GM19238 (cell line): ENCODE results near the gene CDH23.
A peak's percentile ranks its signal among the peaks of the same experiment; 100 is the strongest.

Experiments used
- DNase-seq: peaks from one replicate; pipeline ENCODE4 v3.0.0; 2011; ENCODE audit warnings: low spot score; ENCODE audit not compliant: insufficient read length

Gene CDH23

GRCh38 chr10:71532878-71533277, 136.2 kb downstream of the CDH23 start:
- no peak for DNase-seq

GRCh38 chr10:71533936-71534335, 137.2 kb downstream of the CDH23 start:
- no peak for DNase-seq

- DNase-seq: no peak
Observed at GRCh38 chr10:71534568-71535194, 138.0 kb downstream of the CDH23 start.

GRCh38 chr10:71536332-71536731, 139.6 kb downstream of the CDH23 start:
- no peak for DNase-seq

- no peak for DNase-seq
Observed at GRCh38 chr10:71537125-71537524, 140.4 kb downstream of the CDH23 start.

- DNase-seq: no peak
Observed at GRCh38 chr10:71537681-71538080, 141.0 kb downstream of the CDH23 start.

- no peak for DNase-seq
Observed at GRCh38 chr10:71538608-71539260, 142.0 kb downstream of the CDH23 start.

- DNase-seq: no peak
Observed at GRCh38 chr10:71539442-71540118, 142.9 kb downstream of the CDH23 start.

- no peak for DNase-seq
Observed at GRCh38 chr10:71542478-71542877, 145.8 kb downstream of the CDH23 start.

GRCh38 chr10:71543608-71544170, 147.0 kb downstream of the CDH23 start:
- no peak for DNase-seq

- no peak for DNase-seq
Observed at GRCh38 chr10:71545001-71545400, 148.3 kb downstream of the CDH23 start.

- DNase-seq: no peak
Observed at GRCh38 chr10:71546220-71546619, 149.5 kb downstream of the CDH23 start.

- no peak for DNase-seq
Observed at GRCh38 chr10:71547312-71547711, 150.6 kb downstream of the CDH23 start.

- peak; percentile 35 for DNase-seq
Observed at GRCh38 chr10:71547876-71548846, 151.4 kb downstream of the CDH23 start.

- DNase-seq: no peak
Observed at GRCh38 chr10:71549766-71550533, 153.2 kb downstream of the CDH23 start.

- no peak for DNase-seq
Observed at GRCh38 chr10:71550628-71551027, 153.9 kb downstream of the CDH23 start.

- DNase-seq: no peak
Observed at GRCh38 chr10:71551970-71552369, 155.2 kb downstream of the CDH23 start.

GRCh38 chr10:71553432-71553831, 156.7 kb downstream of the CDH23 start:
- DNase-seq: no peak

GRCh38 chr10:71554671-71555070, 158.0 kb downstream of the CDH23 start:
- no peak for DNase-seq

GRCh38 chr10:71555087-71555723, 158.5 kb downstream of the CDH23 start:
- no peak for DNase-seq
